AG04449 (cell line): ENCODE data around the gene MAP2K7.
A peak's percentile ranks its signal among the peaks of the same experiment; 100 is the strongest.

Experiments
- CTCF ChIA-PET: fragments of 350-600 bp; formaldehyde crosslinking; extraction: SDS; loops from one replicate; lab custom pipeline; 2021; ENCODE audit warnings: antibody characterized with exemption; lab: Yijun Ruan, JAX
- POLR2A ChIA-PET: fragments of 400-600, 350-600 bp; formaldehyde crosslinking; extraction: SDS; loops from one replicate; lab custom pipeline; 2020; ENCODE audit warnings: antibody characterized with exemption, inconsistent platforms; lab: Yijun Ruan, JAX
- DNase-seq: peaks from one replicate; pipeline ENCODE4 v3.0.0-alpha.2; 2010; ENCODE audit warnings: low read depth, low spot score
- H3K4me3 ChIP-seq: 2 replicates; pipeline ENCODE4 v1.5.1; 2011; ENCODE audit warnings: low read depth, mild to moderate bottlenecking, control low read depth, low read length
- TF ChIP-seq, protein P1 (sequence below): IDR thresholded peaks from one replicate; pipeline ENCODE4 v1.5.1; 2011; ENCODE audit warnings: mild to moderate bottlenecking, moderate library complexity, low read length, control low read depth, inconsistent platforms; ENCODE audit not compliant: insufficient read depth; ENCODE audit errors: missing control alignments

MAP2K7 gene

DNA sequence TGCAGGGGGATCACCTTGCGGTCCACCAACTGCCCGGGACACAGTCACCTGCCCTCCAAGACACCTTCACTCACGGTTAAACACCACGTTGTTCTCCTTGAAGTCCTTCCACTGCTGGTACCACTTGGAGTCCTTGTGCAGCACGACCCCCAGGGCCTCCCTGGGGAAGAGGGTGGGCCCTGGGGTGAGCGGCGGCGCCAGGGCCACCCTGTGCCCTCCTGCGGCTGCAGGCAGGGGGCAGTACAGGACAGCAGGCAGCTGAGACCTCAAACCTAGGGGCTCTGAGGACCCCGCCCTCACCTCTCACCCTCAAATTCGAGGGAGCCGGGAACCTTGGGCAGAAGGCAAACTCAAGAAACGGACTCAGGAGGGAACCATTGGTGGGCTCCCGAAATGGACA lies 29.7 kb downstream of the MAP2K7 start:
- POLR2A ChIA-PET, result interaction anchor here (0.7 kb wide), 1 partner anchor 10 kb away, joined by 3 read pairs; the partner anchor contains the start of gene TIMM44
- TF ChIP-seq, protein P1, sequence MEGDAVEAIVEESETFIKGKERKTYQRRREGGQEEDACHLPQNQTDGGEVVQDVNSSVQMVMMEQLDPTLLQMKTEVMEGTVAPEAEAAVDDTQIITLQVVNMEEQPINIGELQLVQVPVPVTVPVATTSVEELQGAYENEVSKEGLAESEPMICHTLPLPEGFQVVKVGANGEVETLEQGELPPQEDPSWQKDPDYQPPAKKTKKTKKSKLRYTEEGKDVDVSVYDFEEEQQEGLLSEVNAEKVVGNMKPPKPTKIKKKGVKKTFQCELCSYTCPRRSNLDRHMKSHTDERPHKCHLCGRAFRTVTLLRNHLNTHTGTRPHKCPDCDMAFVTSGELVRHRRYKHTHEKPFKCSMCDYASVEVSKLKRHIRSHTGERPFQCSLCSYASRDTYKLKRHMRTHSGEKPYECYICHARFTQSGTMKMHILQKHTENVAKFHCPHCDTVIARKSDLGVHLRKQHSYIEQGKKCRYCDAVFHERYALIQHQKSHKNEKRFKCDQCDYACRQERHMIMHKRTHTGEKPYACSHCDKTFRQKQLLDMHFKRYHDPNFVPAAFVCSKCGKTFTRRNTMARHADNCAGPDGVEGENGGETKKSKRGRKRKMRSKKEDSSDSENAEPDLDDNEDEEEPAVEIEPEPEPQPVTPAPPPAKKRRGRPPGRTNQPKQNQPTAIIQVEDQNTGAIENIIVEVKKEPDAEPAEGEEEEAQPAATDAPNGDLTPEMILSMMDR, result peak; percentile 12

DNA sequence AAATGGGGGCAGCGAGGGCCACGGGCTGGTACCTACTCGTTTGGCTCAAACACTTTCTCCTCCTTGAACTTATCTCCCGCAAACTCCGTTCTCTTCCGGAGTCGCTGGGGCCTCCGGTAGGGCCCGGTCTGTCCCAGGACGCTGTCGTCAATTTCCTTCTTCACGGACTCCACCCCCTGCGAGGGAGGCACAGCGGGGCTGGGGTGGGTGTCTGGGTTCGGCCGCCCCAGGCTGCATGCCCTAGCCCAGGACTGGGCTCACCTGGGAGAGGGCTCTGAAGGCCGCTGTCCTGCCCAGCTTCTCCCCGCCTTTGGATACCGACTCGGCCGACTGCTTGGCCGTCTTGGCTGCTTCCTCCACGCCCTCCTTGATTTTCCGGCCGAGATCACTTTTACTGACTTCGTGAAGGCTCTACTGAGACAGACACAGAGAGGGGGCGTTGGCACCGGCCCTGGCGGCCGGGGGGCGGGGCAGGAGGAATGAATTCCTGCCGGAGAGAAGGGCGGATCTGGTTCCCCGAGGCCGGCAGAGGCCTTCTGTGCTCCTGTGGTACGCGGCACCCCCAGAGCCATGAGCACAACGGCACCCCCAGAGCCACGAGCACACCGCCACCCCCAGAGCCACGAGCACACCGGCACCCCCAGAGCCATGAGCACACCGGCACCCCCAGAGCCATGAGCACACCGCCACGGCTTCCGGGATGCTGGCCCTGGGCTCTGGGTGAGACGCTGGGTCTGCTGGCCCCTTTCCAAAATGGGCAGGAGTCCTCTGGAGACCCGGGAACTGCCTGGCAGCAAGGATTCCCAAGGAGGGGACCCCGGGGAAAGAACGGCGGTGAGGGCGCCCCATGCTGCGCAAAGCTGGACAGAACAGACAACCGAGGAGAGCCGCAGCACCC lies 30.4 kb downstream of the MAP2K7 start:
- ChIA-PET CTCF (no interaction called here), POLR2A (interaction anchor here (0.7 kb wide), 1 partner anchor 9 kb away, joined by 3 read pairs; the partner anchor contains the start of gene TIMM44)
- no peak overlapping the region for H3K4me3 ChIP-seq
- DNase-seq, result no peak
- TF ChIP-seq, protein P1, result no peak

More for the DNA sequence above, 29.7 kb downstream of the MAP2K7 start:
- DNase-seq, result no peak
- CTCF ChIA-PET, result no interaction called here
- H3K4me3 ChIP-seq, result no peak overlapping the region

DNA sequence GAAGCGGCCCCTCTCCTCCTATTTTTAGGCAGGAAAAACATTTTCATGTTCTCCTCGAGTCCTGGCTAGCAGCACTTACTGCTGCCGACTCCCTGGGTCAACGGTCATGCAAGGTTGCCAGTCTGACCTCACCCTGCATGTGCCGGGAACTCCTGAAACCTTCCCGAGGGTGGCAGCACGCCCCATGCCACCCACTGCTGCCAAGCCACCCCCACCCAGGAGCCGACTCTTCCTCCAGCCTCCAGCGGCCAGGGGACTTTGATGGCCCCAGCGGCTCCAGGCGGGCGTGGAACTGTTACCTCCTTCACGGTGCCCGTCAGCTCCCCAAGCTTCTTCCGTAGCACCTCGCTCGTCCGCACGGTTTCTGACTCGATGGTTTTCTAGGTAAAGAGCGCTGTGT lies 31.1 kb downstream of the MAP2K7 start:
- TF ChIP-seq, protein P1, result no peak
- ChIA-PET CTCF (interaction anchor here (1.2 kb wide), 1 partner anchor 9 kb away, joined by 8 read pairs; the partner anchor contains the start of gene TIMM44), POLR2A (no interaction called here)
- H3K4me3 ChIP-seq, result no peak overlapping the region
- DNase-seq, result no peak

DNA sequence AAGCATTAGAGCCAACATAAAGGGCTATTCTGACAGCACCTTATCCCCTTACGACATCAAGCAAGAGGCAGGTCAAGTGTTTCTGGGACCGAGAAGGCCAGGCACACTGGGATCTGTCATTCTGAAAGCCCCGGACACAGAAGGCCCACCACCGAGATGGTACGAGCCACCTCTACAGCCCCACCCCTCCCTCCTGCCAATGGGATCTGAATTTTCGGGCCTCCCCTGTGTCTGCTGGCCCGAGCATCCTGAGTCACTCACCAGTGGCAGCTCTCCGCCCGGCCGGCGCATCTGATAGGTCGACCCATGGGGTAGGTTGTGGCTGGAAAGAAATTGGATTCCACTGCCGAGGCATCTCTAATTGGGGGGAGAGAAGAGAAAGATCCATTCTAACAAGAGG lies 37.2 kb downstream of the MAP2K7 start:
- H3K4me3 ChIP-seq, result no peak overlapping the region
- CTCF ChIA-PET, result interaction anchor here (2.2 to 6.0 kb wide), 2 partner anchors 11 to 61 kb away, joined by 13 to 103 read pairs; partner anchors contain the start of gene ELAVL1
- POLR2A ChIA-PET, result no interaction called here
- DNase-seq, result no peak
- TF ChIP-seq, protein P1, result no peak

DNA sequence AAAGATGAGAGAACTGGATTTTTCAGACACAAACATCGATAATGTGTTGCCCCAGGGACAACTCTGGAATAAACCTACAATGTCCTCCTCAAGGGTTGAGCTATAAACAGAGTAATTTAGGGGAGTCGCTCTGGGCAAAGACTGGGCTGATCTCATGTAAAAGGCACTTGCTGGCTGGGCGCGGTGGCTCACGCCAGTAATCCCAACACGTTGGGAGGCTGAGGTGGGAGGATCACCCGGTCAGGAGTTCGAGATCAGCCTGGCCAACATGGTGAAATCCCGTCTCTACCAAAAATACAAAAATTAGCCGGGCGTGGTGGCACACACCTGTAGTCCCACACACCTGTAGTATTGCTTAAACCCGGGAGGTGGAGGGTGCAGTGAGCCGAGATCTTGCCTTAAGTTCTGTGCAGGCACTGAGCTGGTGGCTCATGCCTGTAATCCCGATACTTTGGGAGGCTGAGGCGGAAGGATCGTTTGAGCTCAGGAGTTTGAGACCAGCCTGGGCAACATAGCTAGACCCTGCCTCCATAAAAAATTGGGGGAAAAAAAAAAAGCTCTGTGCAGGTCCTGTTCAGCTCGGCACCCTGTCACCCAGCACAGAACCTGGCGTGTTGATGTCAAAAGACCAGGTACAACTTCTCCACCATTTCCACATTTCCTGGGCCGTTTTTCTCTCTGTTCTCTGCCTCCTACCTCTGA lies 38.4 kb downstream of the MAP2K7 start:
- ChIA-PET CTCF (interaction anchor here (0.9 to 6.0 kb wide), 6 partner anchors 12 to 313 kb away, joined by 3 to 160 read pairs (median 8); partner anchors contain the start of gene ELAVL1), POLR2A (interaction anchor here (0.7 kb wide), 1 partner anchor 11 kb away, joined by 3 read pairs; no protein-coding TSS in a partner anchor)
- TF ChIP-seq, protein P1, result no peak
- H3K4me3 ChIP-seq, result peak overlapping the region; percentile 97
- no peak for DNase-seq
